PFSK-1 (cell line): ENCODE measurements around the gene DAAM1.

Experiments
- FOXP2 ChIP-seq: optimal IDR thresholded peaks from 2 replicates; pipeline ENCODE3; 2011; ENCODE audit warnings: borderline replicate concordance, control low read depth, inconsistent platforms; ENCODE audit not compliant: insufficient read depth; ENCODE audit errors: extremely low read length, extremely low read depth
- POLR2AphosphoS5 ChIP-seq: IDR thresholded peaks from 2 replicates; pipeline ENCODE4 v1.6.1; 2012; ENCODE audit warnings: low read depth, mild to moderate bottlenecking, control low read depth, low read length, moderate library complexity
- REST ChIP-seq, 2 experiments: IDR thresholded peaks; 2 replicates each; pipeline versions ENCODE4 v1.6.1 to v1.8.0; 2011 to 2012; ENCODE audit warnings: low read depth in 2 of 2, low read length in 2 of 2, control low read depth in 1 of 2, inconsistent platforms in 1 of 2, mild to moderate bottlenecking in 1 of 2, moderate library complexity in 1 of 2; ENCODE audit not compliant: insufficient read depth in 1 of 2
- SIN3A ChIP-seq: IDR thresholded peaks from 2 replicates; pipeline ENCODE4 v1.6.1; 2012; ENCODE audit warnings: mild to moderate bottlenecking, low read length, moderate library complexity, borderline replicate concordance; ENCODE audit not compliant: insufficient read depth
- TAF1 ChIP-seq: IDR thresholded peaks from 2 replicates; pipeline ENCODE4 v1.6.1; 2012; ENCODE audit warnings: low read length, control low read depth, borderline replicate concordance; ENCODE audit not compliant: insufficient read depth

DAAM1 gene

GRCh38 chr14:59254146-59254910, 65.9 kb downstream of the DAAM1 start:
- TF ChIP-seq POLR2AphosphoS5 (no peak), TAF1 (no peak), SIN3A (no peak), REST (IDR thresholded peaks at IDR 0.05; ENCODE audit: insufficient read depth in 1 of 2, low read depth in 2 of 2, low read length in 2 of 2) (no peak), FOXP2 (no peak)

DNA sequence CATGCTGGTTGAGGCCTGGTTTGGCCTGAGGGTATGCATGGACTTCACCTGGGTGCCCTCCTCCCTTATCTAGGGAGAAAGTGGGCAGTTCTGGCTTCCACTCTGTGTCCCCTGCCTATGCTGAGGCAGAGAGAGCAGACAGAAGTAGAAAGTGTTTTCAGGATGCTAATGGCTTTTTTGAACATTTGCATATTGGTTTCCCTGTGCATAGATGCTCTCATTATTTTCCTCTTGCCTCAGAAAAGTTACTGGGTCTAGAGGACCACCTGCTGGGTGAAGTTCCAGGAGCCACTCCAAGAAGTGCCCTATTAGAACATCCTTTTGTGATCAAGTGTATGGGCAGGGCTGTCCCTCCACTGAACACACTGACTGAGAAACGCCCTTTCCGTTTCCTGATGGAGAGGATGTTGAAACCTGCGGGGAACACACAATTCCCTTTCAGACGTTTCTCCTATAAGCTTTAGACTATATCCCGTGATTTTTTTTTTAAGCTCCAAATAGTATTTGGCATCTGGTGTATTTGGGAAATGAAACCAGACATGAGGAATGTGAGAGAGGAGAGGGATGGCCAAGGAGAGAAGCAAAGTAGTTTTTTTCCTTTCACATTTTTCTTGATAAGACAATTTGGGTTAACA, 66.6 kb downstream of the DAAM1 start:
- TF ChIP-seq POLR2AphosphoS5 = no peak
- TF ChIP-seq FOXP2 = no peak
- no peak for TF ChIP-seq REST (IDR thresholded peaks at IDR 0.05; ENCODE audit: insufficient read depth in 1 of 2, low read depth in 2 of 2, low read length in 2 of 2)
- TF ChIP-seq TAF1 = no peak
- TF ChIP-seq SIN3A = no peak

- no peak for TF ChIP-seq REST (IDR thresholded peaks at IDR 0.05; ENCODE audit: insufficient read depth in 1 of 2, low read depth in 2 of 2, low read length in 2 of 2)
These were observed 67.9 kb downstream of the DAAM1 start for GRCh38 chr14:59256331-59256730.

DNA sequence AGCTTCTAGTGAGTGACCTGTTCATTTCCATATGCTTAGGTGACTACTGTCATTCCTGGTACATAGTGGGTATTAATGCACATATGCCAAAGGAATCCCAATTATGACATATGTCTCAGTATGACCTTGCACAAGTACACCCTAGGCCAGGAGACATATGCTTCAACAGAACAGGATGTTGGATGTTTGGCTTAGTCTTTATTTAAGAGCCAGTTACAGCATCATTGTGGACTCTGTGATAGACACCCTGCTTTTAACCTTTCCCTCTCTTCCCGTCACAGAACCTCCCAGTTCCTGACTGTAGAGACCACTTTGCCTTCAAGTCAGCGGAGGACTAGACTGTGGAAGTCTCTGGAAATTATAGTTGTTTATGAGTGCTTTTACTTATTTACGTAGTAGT, 72.9 kb downstream of the DAAM1 start:
- TF ChIP-seq REST (IDR thresholded peaks at IDR 0.05; ENCODE audit: insufficient read depth in 1 of 2, low read depth in 2 of 2, low read length in 2 of 2) = no peak
- TF ChIP-seq SIN3A = no peak
- no peak for TF ChIP-seq POLR2AphosphoS5
- no peak for TF ChIP-seq FOXP2

GRCh38 chr14:59262717-59263454, 74.4 kb downstream of the DAAM1 start:
- TF ChIP-seq FOXP2 = no peak
- no peak for TF ChIP-seq TAF1
- no peak for TF ChIP-seq POLR2AphosphoS5
- TF ChIP-seq SIN3A = no peak
- no peak for TF ChIP-seq REST (IDR thresholded peaks at IDR 0.05; ENCODE audit: insufficient read depth in 1 of 2, low read depth in 2 of 2, low read length in 2 of 2)
